OCI-LY7 (cell line): Measurements from ENCODE around the gene PAK1. TPM values are rescaled to one million over a fixed set of nuclear protein-coding genes. Genes with fewer than 3 reads are reported as not detected.

ENCODE experiments used
- BruUV-seq: library from RNA; stranded (reverse); fragments of 400-500 nt; replicated peaks from 2 replicates; lab custom pipeline; 2021; lab: Mats Ljungman, UMichigan
- CTCF ChIA-PET: fragments of 300-600 bp; sonication (Branson Sonifier 250); formaldehyde crosslinking; loops from one replicate; lab custom pipeline; 2022; ENCODE audit warnings: antibody characterized with exemption; ENCODE audit not compliant: unreplicated experiment; lab: Charles Lee
- POLR2A ChIA-PET: fragments of 300-600 bp; sonication (Branson Sonifier 250); formaldehyde crosslinking; loops from one replicate; lab custom pipeline; 2022; ENCODE audit warnings: antibody characterized with exemption; lab: Charles Lee
- DNase-seq: peaks from one replicate; pipeline ENCODE4 v3.0.0-alpha.2; 2015; ENCODE audit warnings: low spot score
- H2AFZ ChIP-seq: fragments of 200-600 bp; sonication (generic), shearing (Covaris generic); 2 replicates; pipeline ENCODE4 v1.6.1; 2014; ENCODE audit warnings: mild to moderate bottlenecking, antibody characterized with exemption, low read length, moderate library complexity
- H3K27ac ChIP-seq: fragments of 200-600 bp; sonication (generic); 2 replicates; pipeline ENCODE4 v1.5.1; 2014; ENCODE audit warnings: mixed run types, low read depth, mild to moderate bottlenecking, moderate library complexity, low read length, inconsistent platforms; ENCODE audit not compliant: poor library complexity, severe bottlenecking
- H3K36me3 ChIP-seq: fragments of 200-600 bp; sonication (generic); 2 replicates; pipeline ENCODE4 v1.6.1; 2014; ENCODE audit warnings: mild to moderate bottlenecking, antibody characterized with exemption, low read length, moderate library complexity, mixed read lengths; ENCODE audit not compliant: insufficient read depth
- H3K4me1 ChIP-seq: fragments of 200-600 bp; sonication (generic); 2 replicates; pipeline ENCODE4 v1.5.1; 2014; ENCODE audit warnings: mild to moderate bottlenecking, low read length; ENCODE audit not compliant: insufficient read depth, poor library complexity, severe bottlenecking
- H3K4me2 ChIP-seq: fragments of 200-600 bp; sonication (generic); 2 replicates; pipeline ENCODE4 v1.6.1; 2014; ENCODE audit warnings: mild to moderate bottlenecking, low read length
- H3K4me3 ChIP-seq: fragments of 200-600 bp; sonication (generic); 2 replicates; pipeline ENCODE4 v1.5.1; 2014; ENCODE audit warnings: mild to moderate bottlenecking, low read depth, low read length; ENCODE audit not compliant: poor library complexity, severe bottlenecking
- H3K79me2 ChIP-seq: fragments of 200-600 bp; sonication (generic); 2 replicates; pipeline ENCODE4 v1.6.1; 2016; ENCODE audit warnings: low read depth, mild to moderate bottlenecking, low read length, moderate library complexity, mixed read lengths; ENCODE audit not compliant: insufficient read depth
- H3K9me2 ChIP-seq: fragments of 200-600 bp; sonication (generic); 2 replicates; pipeline ENCODE4 v1.6.1; 2016; ENCODE audit warnings: mild to moderate bottlenecking, low read length, mixed read lengths; ENCODE audit not compliant: insufficient read depth
- H3K9me3 ChIP-seq: fragments of 200-600 bp; sonication (generic); 2 replicates; pipeline ENCODE4 v1.6.1; 2014; ENCODE audit warnings: mild to moderate bottlenecking, mixed run types, low read length, mixed read lengths
- H4K20me1 ChIP-seq: fragments of 200-600 bp; sonication (generic); 2 replicates; pipeline ENCODE4 v1.6.1; 2014; ENCODE audit warnings: mild to moderate bottlenecking, antibody characterized with exemption, low read length, moderate library complexity, mixed read lengths; ENCODE audit not compliant: insufficient read depth
- EZH2phosphoT487 ChIP-seq: fragments of 200-600 bp; sonication (generic); IDR thresholded peaks from 2 replicates; pipeline ENCODE4 v1.6.1; 2018; ENCODE audit warnings: low read depth, borderline replicate concordance, mild to moderate bottlenecking, mixed run types, antibody characterized with exemption, low read length, moderate library complexity, mixed read lengths
- intact Hi-C: fragments of 100-400 bp; cut with micrococcal nuclease; formaldehyde crosslinking; loops from one replicate; pipeline ENCODE4 v1.10.0; 2022; ENCODE audit not compliant: unreplicated experiment
- total RNA-seq, 2 experiments: library from RNA; depleted of rRNA in 1 of 2; stranded (reverse); fragments of >200 nt in 1 of 2; shearing (Covaris generic) in 1 of 2; gene quantifications; 2 replicates each; pipeline ENCODE4 v1.2.3, GENCODE V29; 2014 to 2022
- TF ChIP-seq, protein P1 (sequence below): fragments of 200-600 bp; sonication (generic); conservative IDR thresholded peaks from 2 replicates; pipeline ENCODE4 v1.5.1; 2014; ENCODE audit warnings: mild to moderate bottlenecking, antibody characterized with exemption, low read length, moderate library complexity, mixed read lengths

The PAK1 gene
- total RNA-seq, 2 experiments from 2014 or later: 1.0 to 3.4 TPM

DNA sequence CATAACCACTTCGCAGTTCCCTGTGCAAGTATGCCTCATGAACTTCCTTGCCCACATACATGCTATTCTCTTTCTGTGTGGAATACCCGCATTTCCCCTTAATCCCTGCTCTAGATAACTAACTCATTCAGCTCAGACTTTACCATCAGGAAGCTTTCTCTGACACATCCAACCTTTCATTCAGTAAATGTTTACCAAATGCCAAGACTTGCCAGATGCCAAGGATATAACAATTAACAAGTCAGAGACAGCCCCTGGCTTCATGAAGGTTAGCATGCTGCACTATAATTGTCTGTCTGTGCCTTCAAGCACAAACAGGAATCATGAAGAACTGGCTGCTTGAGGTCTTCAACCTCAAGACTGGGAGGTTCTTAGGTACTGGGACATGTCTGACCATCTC is 101.2 kb downstream of the PAK1 start:
- no peak for DNase-seq
- Histone ChIP-seq H3K4me2 (no peak overlapping the region), H3K4me1 (no peaks in the 10 kb centered on the region), H3K79me2 (no peaks in the 10 kb centered on the region), H2AFZ (no peak overlapping the region), H3K36me3 (no peaks in the 10 kb centered on the region), H3K9me3 (no peaks in the 10 kb centered on the region), H4K20me1 (no peaks in the 10 kb centered on the region), H3K4me3 (no peak overlapping the region), H3K27ac (no peak overlapping the region), H3K9me2 (no peaks in the 10 kb centered on the region)
- CTCF ChIA-PET: no interaction called here
- POLR2A ChIA-PET: no interaction called here
- intact Hi-C loops: no loop called here
- TF ChIP-seq EZH2phosphoT487: no peak
- TF ChIP-seq, protein P1, sequence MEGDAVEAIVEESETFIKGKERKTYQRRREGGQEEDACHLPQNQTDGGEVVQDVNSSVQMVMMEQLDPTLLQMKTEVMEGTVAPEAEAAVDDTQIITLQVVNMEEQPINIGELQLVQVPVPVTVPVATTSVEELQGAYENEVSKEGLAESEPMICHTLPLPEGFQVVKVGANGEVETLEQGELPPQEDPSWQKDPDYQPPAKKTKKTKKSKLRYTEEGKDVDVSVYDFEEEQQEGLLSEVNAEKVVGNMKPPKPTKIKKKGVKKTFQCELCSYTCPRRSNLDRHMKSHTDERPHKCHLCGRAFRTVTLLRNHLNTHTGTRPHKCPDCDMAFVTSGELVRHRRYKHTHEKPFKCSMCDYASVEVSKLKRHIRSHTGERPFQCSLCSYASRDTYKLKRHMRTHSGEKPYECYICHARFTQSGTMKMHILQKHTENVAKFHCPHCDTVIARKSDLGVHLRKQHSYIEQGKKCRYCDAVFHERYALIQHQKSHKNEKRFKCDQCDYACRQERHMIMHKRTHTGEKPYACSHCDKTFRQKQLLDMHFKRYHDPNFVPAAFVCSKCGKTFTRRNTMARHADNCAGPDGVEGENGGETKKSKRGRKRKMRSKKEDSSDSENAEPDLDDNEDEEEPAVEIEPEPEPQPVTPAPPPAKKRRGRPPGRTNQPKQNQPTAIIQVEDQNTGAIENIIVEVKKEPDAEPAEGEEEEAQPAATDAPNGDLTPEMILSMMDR: no peak
- BruUV-seq: no TSS peak

- H3K9me3 ChIP-seq: no peaks in the 10 kb centered on the region
- no peak overlapping the region for H2AFZ ChIP-seq
- no peaks in the 10 kb centered on the region for H3K79me2 ChIP-seq
- no peaks in the 10 kb centered on the region for H3K36me3 ChIP-seq
- no peak overlapping the region for H3K27ac ChIP-seq
- H3K4me3 ChIP-seq: no peak overlapping the region
- intact Hi-C loops: no loop called here
- no TSS peak for BruUV-seq
- no peaks in the 10 kb centered on the region for H3K9me2 ChIP-seq
- ChIA-PET POLR2A (interaction anchor here (0.5 kb wide), 1 partner anchor 1411 kb away, joined by 3 read pairs; no protein-coding TSS in a partner anchor), CTCF (no interaction called here)
- H3K4me2 ChIP-seq: no peak overlapping the region
- no peaks in the 10 kb centered on the region for H3K4me1 ChIP-seq
- TF ChIP-seq, protein P1: no peak
- no peak for TF ChIP-seq EZH2phosphoT487
- no peaks in the 10 kb centered on the region for H4K20me1 ChIP-seq
- DNase-seq: no peak
Measured at GRCh38 chr11:77371646-77372045, 102.2 kb downstream of the PAK1 start.

GRCh38 chr11:77370217-77370616 is 103.7 kb downstream of the PAK1 start:
- Histone ChIP-seq H3K4me2 (no peak overlapping the region), H3K36me3 (no peaks in the 10 kb centered on the region), H2AFZ (no peak overlapping the region), H3K79me2 (no peaks in the 10 kb centered on the region), H3K27ac (no peak overlapping the region), H3K4me1 (no peaks in the 10 kb centered on the region), H4K20me1 (no peaks in the 10 kb centered on the region), H3K9me3 (0 out of 2 replicates have a peak, but pooled peaks cover 5% of the 10 kb centered on the region), H3K4me3 (no peak overlapping the region), H3K9me2 (no peaks in the 10 kb centered on the region)
- DNase-seq: no peak
- ChIA-PET POLR2A (no interaction called here), CTCF (no interaction called here)
- no TSS peak for BruUV-seq
- intact Hi-C loops: no loop called here
- TF ChIP-seq, protein P1: 0 out of 2 replicates have a peak, but pooled peaks have one; percentile 30
- TF ChIP-seq EZH2phosphoT487: no peak
